Measurements from ENCODE around the gene ORMDL2. TPM values are rescaled to one million over a fixed set of nuclear protein-coding genes. Genes with fewer than 3 reads are reported as not detected.

ORMDL2 gene
- total and polyA plus RNA-seq, 2 experiments from 2014 or later = 18.0 to 55.1 TPM

DNA sequence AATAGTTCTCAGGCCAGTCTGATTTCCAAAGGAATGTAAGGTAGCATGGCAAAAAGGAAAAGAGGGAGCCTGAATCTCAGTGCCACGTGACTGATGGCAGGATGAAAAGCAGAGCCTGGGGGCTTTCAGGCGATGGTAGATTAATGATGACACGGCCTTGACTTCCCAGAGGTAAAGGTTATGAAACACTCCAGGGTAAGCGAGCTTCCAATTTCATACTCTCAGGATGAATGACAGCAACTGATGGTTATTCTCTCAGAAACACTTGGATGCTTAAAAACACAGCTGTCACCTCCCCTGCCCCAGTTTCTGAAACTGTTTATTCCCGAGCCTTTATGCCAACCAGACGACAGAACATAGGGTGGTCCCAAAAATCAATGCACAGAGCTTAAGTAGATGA lies 46.1 kb upstream of the ORMDL2 start:
- H3K4me2 ChIP-seq = no peak overlapping the region
- H3K27me3 ChIP-seq (ENCODE audit: insufficient read depth) = no peaks in the 10 kb centered on the region
- Mint-ChIP-seq H3K9me3 (no peaks in the 10 kb centered on the region), H3K4me1 (peaks cover 3% of the 10 kb centered on the region; the same call in 1 of the 3 replicates), H3K36me3 (ENCODE audit: low read depth) (peaks cover 47% of the 10 kb centered on the region), H3K27me3 (ENCODE audit: insufficient read depth, low read depth, poor library complexity) (peaks cover 4% of the 10 kb centered on the region), H3K27ac (no peak overlapping the region), H3K4me3 (no peak overlapping the region)
- H3K79me2 ChIP-seq (replicated peaks; ENCODE audit: insufficient read depth) = peaks cover 24% of the 10 kb centered on the region
- no peak for DNase-seq (ENCODE audit: low spot score)
- H3K36me3 ChIP-seq (ENCODE audit: insufficient read depth) = peaks cover 14% of the 10 kb centered on the region
- no peak overlapping the region for H2AFZ ChIP-seq
- TF ChIP-seq JUNB (IDR thresholded peaks at IDR 0.05; ENCODE audit: unreplicated experiment) (no peak), EZH2 (IDR thresholded peaks at IDR 0.05; ENCODE audit: low read depth, unreplicated experiment) (no peak), CREB1 (CRISPR knock-in tag; IDR thresholded peaks at IDR 0.05; ENCODE audit: low read depth) (no peak), NANOG (IDR thresholded peaks at IDR 0.05; ENCODE audit: borderline replicate concordance) (no peak), POLR2AphosphoS5 (IDR thresholded peaks at IDR 0.05; ENCODE audit: low read depth) (no peak), ZNF331 (CRISPR knock-in tag; IDR thresholded peaks at IDR 0.05; ENCODE audit: low read depth) (no peak)
- H3K27ac ChIP-seq (ENCODE audit: low read depth) = no peak overlapping the region; the same call in 1 of the 2 replicates
- ATAC-seq = no peak
- no peaks in the 10 kb centered on the region for H3K4me1 ChIP-seq (ENCODE audit: insufficient read depth)
- H3F3A ChIP-seq (replicated peaks; ENCODE audit: low read depth) = peaks cover 5% of the 10 kb centered on the region; the same call in 1 of the 2 replicates
- H3K9me2 ChIP-seq (ENCODE audit: insufficient read depth) = no peaks in the 10 kb centered on the region
- peaks cover 31% of the 10 kb centered on the region; the same call in 1 of the 2 replicates for H4K20me1 ChIP-seq (replicated peaks; ENCODE audit: insufficient read depth)
- H3K4me3 ChIP-seq = no peak overlapping the region

DNA sequence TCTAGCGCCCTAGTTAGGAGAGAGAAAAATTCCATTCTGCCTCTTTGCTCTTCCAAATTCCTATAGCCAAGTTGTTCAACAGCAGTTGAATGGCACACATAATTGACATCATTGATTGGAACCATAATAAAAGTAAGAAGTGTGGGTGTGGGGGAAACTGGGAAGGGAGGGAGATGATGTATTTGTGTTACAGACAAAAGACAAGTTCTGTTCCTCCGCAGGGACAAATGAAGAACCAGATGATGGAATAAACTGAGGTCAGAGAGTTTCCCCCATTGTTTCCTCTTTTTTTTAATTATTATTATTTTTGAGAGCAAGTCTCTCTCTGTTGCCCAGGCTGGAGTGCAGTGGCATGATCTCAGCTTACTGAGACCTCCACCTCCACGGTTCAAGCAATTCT lies 40.0 kb upstream of the ORMDL2 start:
- H3K4me3 ChIP-seq = no peak overlapping the region
- 0 out of 2 replicates have a peak, but pooled peaks cover 2% of the 10 kb centered on the region for H3F3A ChIP-seq (replicated peaks; ENCODE audit: low read depth)
- no peaks in the 10 kb centered on the region for H3K4me1 ChIP-seq (ENCODE audit: insufficient read depth)
- Mint-ChIP-seq H3K4me1 (no peaks in the 10 kb centered on the region), H3K27me3 (ENCODE audit: insufficient read depth, low read depth, poor library complexity) (peaks cover 1% of the 10 kb centered on the region), H3K4me3 (no peak overlapping the region), H3K36me3 (ENCODE audit: low read depth) (peaks cover 57% of the 10 kb centered on the region), H3K9me3 (no peaks in the 10 kb centered on the region), H3K27ac (no peak overlapping the region; the same call in 1 of the 2 replicates)
- H2AFZ ChIP-seq = no peak overlapping the region
- H3K79me2 ChIP-seq (replicated peaks; ENCODE audit: insufficient read depth) = peaks cover 28% of the 10 kb centered on the region
- no peaks in the 10 kb centered on the region for H3K27me3 ChIP-seq (ENCODE audit: insufficient read depth)
- no peaks in the 10 kb centered on the region for H3K9me2 ChIP-seq (ENCODE audit: insufficient read depth)
- H3K36me3 ChIP-seq (ENCODE audit: insufficient read depth) = peaks cover 25% of the 10 kb centered on the region
- ATAC-seq (no peak), DNase-seq (ENCODE audit: low spot score) (no peak)
- H4K20me1 ChIP-seq (replicated peaks; ENCODE audit: insufficient read depth) = peaks cover 13% of the 10 kb centered on the region; the same call in 1 of the 2 replicates
- H3K27ac ChIP-seq (ENCODE audit: low read depth) = no peak overlapping the region
- H3K4me2 ChIP-seq = no peak overlapping the region
- TF ChIP-seq ZNF331 (CRISPR knock-in tag; IDR thresholded peaks at IDR 0.05; ENCODE audit: low read depth) (no peak), JUNB (IDR thresholded peaks at IDR 0.05; ENCODE audit: unreplicated experiment) (no peak), STAT1 (IDR thresholded peaks at IDR 0.05; ENCODE audit: unreplicated experiment) (no peak), POLR2AphosphoS5 (IDR thresholded peaks at IDR 0.05; ENCODE audit: low read depth) (no peak)
- TF ChIP-seq, protein P1, sequence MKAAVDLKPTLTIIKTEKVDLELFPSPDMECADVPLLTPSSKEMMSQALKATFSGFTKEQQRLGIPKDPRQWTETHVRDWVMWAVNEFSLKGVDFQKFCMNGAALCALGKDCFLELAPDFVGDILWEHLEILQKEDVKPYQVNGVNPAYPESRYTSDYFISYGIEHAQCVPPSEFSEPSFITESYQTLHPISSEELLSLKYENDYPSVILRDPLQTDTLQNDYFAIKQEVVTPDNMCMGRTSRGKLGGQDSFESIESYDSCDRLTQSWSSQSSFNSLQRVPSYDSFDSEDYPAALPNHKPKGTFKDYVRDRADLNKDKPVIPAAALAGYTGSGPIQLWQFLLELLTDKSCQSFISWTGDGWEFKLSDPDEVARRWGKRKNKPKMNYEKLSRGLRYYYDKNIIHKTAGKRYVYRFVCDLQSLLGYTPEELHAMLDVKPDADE (IDR thresholded peaks at IDR 0.05) = no peak
- TF ChIP-seq, protein P2, sequence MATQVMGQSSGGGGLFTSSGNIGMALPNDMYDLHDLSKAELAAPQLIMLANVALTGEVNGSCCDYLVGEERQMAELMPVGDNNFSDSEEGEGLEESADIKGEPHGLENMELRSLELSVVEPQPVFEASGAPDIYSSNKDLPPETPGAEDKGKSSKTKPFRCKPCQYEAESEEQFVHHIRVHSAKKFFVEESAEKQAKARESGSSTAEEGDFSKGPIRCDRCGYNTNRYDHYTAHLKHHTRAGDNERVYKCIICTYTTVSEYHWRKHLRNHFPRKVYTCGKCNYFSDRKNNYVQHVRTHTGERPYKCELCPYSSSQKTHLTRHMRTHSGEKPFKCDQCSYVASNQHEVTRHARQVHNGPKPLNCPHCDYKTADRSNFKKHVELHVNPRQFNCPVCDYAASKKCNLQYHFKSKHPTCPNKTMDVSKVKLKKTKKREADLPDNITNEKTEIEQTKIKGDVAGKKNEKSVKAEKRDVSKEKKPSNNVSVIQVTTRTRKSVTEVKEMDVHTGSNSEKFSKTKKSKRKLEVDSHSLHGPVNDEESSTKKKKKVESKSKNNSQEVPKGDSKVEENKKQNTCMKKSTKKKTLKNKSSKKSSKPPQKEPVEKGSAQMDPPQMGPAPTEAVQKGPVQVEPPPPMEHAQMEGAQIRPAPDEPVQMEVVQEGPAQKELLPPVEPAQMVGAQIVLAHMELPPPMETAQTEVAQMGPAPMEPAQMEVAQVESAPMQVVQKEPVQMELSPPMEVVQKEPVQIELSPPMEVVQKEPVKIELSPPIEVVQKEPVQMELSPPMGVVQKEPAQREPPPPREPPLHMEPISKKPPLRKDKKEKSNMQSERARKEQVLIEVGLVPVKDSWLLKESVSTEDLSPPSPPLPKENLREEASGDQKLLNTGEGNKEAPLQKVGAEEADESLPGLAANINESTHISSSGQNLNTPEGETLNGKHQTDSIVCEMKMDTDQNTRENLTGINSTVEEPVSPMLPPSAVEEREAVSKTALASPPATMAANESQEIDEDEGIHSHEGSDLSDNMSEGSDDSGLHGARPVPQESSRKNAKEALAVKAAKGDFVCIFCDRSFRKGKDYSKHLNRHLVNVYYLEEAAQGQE (IDR thresholded peaks at IDR 0.05; ENCODE audit: unreplicated experiment) = no peak
- TF ChIP-seq, protein P3, sequence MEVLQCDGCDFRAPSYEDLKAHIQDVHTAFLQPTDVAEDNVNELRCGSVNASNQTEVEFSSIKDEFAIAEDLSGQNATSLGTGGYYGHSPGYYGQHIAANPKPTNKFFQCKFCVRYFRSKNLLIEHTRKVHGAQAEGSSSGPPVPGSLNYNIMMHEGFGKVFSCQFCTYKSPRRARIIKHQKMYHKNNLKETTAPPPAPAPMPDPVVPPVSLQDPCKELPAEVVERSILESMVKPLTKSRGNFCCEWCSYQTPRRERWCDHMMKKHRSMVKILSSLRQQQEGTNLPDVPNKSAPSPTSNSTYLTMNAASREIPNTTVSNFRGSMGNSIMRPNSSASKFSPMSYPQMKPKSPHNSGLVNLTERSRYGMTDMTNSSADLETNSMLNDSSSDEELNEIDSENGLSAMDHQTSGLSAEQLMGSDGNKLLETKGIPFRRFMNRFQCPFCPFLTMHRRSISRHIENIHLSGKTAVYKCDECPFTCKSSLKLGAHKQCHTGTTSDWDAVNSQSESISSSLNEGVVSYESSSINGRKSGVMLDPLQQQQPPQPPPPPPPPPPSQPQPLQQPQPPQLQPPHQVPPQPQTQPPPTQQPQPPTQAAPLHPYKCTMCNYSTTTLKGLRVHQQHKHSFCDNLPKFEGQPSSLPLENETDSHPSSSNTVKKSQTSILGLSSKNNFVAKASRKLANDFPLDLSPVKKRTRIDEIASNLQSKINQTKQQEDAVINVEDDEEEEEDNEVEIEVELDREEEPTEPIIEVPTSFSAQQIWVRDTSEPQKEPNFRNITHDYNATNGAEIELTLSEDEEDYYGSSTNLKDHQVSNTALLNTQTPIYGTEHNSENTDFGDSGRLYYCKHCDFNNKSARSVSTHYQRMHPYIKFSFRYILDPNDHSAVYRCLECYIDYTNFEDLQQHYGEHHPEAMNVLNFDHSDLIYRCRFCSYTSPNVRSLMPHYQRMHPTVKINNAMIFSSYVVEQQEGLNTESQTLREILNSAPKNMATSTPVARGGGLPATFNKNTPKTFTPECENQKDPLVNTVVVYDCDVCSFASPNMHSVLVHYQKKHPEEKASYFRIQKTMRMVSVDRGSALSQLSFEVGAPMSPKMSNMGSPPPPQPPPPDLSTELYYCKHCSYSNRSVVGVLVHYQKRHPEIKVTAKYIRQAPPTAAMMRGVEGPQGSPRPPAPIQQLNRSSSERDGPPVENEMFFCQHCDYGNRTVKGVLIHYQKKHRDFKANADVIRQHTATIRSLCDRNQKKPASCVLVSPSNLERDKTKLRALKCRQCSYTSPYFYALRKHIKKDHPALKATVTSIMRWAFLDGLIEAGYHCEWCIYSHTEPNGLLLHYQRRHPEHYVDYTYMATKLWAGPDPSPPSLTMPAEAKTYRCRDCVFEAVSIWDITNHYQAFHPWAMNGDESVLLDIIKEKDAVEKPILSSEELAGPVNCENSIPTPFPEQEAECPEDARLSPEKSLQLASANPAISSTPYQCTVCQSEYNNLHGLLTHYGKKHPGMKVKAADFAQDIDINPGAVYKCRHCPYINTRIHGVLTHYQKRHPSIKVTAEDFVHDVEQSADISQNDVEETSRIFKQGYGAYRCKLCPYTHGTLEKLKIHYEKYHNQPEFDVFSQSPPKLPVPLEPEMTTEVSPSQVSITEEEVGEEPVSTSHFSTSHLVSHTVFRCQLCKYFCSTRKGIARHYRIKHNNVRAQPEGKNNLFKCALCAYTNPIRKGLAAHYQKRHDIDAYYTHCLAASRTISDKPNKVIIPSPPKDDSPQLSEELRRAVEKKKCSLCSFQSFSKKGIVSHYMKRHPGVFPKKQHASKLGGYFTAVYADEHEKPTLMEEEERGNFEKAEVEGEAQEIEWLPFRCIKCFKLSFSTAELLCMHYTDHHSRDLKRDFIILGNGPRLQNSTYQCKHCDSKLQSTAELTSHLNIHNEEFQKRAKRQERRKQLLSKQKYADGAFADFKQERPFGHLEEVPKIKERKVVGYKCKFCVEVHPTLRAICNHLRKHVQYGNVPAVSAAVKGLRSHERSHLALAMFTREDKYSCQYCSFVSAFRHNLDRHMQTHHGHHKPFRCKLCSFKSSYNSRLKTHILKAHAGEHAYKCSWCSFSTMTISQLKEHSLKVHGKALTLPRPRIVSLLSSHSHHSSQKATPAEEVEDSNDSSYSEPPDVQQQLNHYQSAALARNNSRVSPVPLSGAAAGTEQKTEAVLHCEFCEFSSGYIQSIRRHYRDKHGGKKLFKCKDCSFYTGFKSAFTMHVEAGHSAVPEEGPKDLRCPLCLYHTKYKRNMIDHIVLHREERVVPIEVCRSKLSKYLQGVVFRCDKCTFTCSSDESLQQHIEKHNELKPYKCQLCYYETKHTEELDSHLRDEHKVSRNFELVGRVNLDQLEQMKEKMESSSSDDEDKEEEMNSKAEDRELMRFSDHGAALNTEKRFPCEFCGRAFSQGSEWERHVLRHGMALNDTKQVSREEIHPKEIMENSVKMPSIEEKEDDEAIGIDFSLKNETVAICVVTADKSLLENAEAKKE (CRISPR knock-in tag; IDR thresholded peaks at IDR 0.05) = no peak
